GM12874 (cell line): ENCODE measurements around the gene LAIR1.

Source experiments
- TF ChIP-seq, protein P1 (sequence below): IDR thresholded peaks from 2 replicates; pipeline ENCODE4 v1.5.1; 2011; ENCODE audit warnings: low read depth, mild to moderate bottlenecking, control low read depth, low read length, moderate library complexity; ENCODE audit not compliant: insufficient read depth

Gene LAIR1

GRCh38 chr19:54325194-54325621, 39.5 kb downstream of the LAIR1 start:
- TF ChIP-seq, protein P1, sequence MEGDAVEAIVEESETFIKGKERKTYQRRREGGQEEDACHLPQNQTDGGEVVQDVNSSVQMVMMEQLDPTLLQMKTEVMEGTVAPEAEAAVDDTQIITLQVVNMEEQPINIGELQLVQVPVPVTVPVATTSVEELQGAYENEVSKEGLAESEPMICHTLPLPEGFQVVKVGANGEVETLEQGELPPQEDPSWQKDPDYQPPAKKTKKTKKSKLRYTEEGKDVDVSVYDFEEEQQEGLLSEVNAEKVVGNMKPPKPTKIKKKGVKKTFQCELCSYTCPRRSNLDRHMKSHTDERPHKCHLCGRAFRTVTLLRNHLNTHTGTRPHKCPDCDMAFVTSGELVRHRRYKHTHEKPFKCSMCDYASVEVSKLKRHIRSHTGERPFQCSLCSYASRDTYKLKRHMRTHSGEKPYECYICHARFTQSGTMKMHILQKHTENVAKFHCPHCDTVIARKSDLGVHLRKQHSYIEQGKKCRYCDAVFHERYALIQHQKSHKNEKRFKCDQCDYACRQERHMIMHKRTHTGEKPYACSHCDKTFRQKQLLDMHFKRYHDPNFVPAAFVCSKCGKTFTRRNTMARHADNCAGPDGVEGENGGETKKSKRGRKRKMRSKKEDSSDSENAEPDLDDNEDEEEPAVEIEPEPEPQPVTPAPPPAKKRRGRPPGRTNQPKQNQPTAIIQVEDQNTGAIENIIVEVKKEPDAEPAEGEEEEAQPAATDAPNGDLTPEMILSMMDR, result peak; percentile 86

DNA sequence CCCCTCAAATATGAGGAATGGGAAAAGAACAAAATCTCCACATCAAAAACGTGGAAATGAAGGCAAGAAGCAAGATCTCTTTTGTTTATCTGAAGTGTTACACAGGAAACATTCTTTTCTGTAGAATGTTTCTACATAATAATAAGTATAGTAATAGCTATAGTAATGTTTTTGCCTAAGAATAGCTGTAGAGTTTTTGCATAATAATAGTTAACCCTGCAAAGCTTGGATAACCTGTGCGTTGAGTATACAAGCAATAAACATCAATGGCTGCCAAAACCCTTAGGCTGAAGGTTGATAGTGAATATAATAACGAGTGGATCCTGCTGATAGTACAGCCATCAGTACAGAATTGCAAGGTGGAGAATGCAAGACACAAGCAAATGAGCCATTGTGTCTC, 40.7 kb downstream of the LAIR1 start:
- TF ChIP-seq, protein P1, result no peak

DNA sequence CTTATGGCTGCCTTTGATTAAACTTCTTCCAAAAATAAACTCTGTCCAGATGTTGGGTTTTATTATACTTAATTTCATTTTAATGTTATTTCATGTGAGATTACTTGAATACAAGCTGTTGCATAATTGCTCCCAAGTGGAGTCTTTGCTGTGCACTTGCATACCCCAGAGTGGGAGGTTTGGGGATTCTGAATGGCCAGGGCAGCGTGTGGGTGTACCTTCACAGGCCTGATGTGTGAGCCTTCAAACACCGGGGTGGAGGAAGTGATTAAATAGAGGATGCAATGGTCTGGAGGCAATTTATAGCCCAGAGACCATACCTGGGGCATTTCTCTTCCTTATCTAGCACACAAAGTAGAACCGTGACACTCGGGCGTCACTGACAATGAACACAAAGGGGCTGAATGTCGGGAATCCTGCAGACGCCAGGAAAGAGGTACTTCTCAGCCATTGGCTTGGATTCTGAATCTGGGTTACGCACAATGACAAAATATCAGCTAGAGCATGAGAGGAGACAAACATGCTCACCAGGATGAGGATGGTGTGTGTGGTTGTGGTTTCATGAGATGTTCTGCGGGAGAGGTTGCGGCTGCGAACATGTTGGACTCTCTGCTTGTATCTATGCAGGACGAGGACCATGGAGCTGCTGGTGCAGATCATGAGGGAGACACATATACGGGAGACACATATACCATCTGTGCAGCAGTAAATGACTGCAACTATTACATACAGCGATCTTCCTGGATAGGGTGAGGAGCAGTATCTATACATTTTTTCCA, 44.6 kb downstream of the LAIR1 start:
- TF ChIP-seq, protein P1, result no peak

DNA sequence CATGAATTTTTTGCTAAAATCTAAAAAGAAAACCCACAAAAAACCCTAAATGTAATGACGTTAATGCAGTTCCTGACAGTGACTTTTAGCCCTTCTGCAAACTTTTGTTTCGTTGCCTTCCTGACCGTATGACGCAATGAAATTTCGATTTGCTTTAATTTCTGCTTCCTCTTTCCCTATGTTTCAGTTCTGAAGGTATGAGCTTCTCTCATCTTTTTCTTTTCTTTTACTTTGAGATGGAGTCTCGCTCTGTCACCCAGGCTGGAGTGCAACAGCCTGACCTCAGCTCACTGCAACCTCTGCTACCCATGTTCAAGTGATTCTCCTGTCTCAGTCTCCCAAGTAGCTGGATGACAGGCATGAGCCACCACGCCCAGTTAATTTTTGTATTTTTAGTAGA, 45.7 kb downstream of the LAIR1 start:
- TF ChIP-seq, protein P1, result no peak

DNA sequence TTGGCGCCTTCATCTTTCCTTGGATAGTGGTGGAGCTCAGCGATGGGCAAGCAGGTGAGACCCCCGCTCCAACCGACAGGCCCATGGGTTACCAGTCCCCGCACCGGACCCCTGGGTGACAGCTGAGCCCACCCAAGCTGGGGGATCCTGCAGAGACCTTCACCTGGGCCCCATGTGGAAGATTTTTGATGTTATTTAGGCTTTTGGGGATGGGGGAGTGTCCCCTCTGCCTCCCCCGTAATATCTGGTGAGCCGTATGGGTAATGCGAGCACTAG, 46.8 kb downstream of the LAIR1 start:
- TF ChIP-seq, protein P1, result no peak

GRCh38 chr19:54317108-54317964, 47.4 kb downstream of the LAIR1 start:
- TF ChIP-seq, protein P1, result no peak

- TF ChIP-seq, protein P1, result no peak
Observed at GRCh38 chr19:54316746-54317107, 48.0 kb downstream of the LAIR1 start.
